HepG2 (cell line): Measurements from ENCODE around the gene SEC14L5. TPM values are rescaled to one million over a fixed set of nuclear protein-coding genes. Genes with fewer than 3 reads are reported as not detected.

Experiments used
- NFAT5 ChIP-seq: sonication (generic); formaldehyde crosslinking; IDR thresholded peaks from 2 replicates; pipeline ENCODE4 v1.4.0; 2020; ENCODE audit warnings: missing genetic modification reagents
- NR2F2 ChIP-seq: IDR thresholded peaks from 2 replicates; pipeline ENCODE4 v1.6.1; 2012; ENCODE audit warnings: low read depth, inconsistent platforms, borderline replicate concordance
- REPIN1 ChIP-seq: sonication (generic); formaldehyde crosslinking; IDR thresholded peaks from 2 replicates; pipeline ENCODE4 v1.8.0; 2022; ENCODE audit warnings: missing genetic modification reagents, low read depth, mild to moderate bottlenecking, borderline replicate concordance
- THAP11 ChIP-seq: IDR thresholded peaks from 2 replicates; pipeline ENCODE4 v1.6.1; 2016; ENCODE audit warnings: missing biosample characterization, missing genetic modification reagents
- ZC3H4 ChIP-seq: sonication (generic); formaldehyde crosslinking; IDR thresholded peaks from 2 replicates; pipeline ENCODE4 v1.4.0; 2020; ENCODE audit warnings: missing genetic modification reagents, borderline replicate concordance
- ZGPAT ChIP-seq: IDR thresholded peaks from 2 replicates; pipeline ENCODE4 v1.6.1; 2016; ENCODE audit warnings: mild to moderate bottlenecking
- ZNF841 ChIP-seq: sonication (generic); formaldehyde crosslinking; IDR thresholded peaks from 2 replicates; pipeline ENCODE4 v1.8.1; 2023; ENCODE audit warnings: missing genetic modification reagents, borderline replicate concordance
- polyA plus RNA-seq, 8 experiments: library from polyadenylated mRNA; depleted of rRNA in 3 of 8; stranded (reverse) in 7 of 8; unstranded in 1 of 8; fragments of >200 nt; fragmentation: Illumina TruSeq in 4 of 8; extraction: Trizol in 4 of 8; gene quantifications; 2 replicates each; pipeline versions ENCODE4 v1.2.1 to v1.2.3, GENCODE V29; 2011 to 2016; ENCODE audit warnings: low read depth in 4 of 8, missing spikeins in 1 of 8, mixed read lengths in 1 of 8; ENCODE audit not compliant: insufficient read depth in 1 of 8
- total RNA-seq, 5 experiments: library from RNA; depleted of rRNA; stranded (reverse); fragments of >200 nt; fragmentation: Illumina TruSeq; extraction: Trizol; gene quantifications; 2 replicates each; pipeline ENCODE4 v1.2.3, GENCODE V29; 2016; ENCODE audit warnings: low read depth in 1 of 5
- TF ChIP-seq, protein P1 (sequence below): sonication (generic); formaldehyde crosslinking; conservative IDR thresholded peaks from 2 replicates; pipeline ENCODE4 v1.5.0; 2020; ENCODE audit warnings: missing genetic modification reagents
- TF ChIP-seq, protein P2 (sequence below): sonication (generic); formaldehyde crosslinking; IDR thresholded peaks from 2 replicates; pipeline ENCODE4 v1.4.0; 2020; ENCODE audit warnings: mild to moderate bottlenecking, missing genetic modification reagents
- TF ChIP-seq, protein P3 (sequence below): sonication (generic); formaldehyde crosslinking; IDR thresholded peaks from 2 replicates; pipeline ENCODE4 v1.4.0; 2020; ENCODE audit warnings: missing genetic modification reagents, borderline replicate concordance
- TF ChIP-seq, protein P4 (sequence below): sonication (generic); formaldehyde crosslinking; IDR thresholded peaks from 2 replicates; pipeline ENCODE4 v1.4.0; 2020; ENCODE audit warnings: missing genetic modification reagents
- TF ChIP-seq, protein P5 (sequence below): IDR thresholded peaks from 2 replicates; pipeline ENCODE4 v1.6.1; 2016; ENCODE audit warnings: control low read depth

SEC14L5 gene
- total and polyA plus RNA-seq, 2 of the 13 experiments (the other 11 are each of a cell fraction or from before 2014, with no cell fraction given), result 0.40 to 0.42 TPM

- TF ChIP-seq, protein P1, sequence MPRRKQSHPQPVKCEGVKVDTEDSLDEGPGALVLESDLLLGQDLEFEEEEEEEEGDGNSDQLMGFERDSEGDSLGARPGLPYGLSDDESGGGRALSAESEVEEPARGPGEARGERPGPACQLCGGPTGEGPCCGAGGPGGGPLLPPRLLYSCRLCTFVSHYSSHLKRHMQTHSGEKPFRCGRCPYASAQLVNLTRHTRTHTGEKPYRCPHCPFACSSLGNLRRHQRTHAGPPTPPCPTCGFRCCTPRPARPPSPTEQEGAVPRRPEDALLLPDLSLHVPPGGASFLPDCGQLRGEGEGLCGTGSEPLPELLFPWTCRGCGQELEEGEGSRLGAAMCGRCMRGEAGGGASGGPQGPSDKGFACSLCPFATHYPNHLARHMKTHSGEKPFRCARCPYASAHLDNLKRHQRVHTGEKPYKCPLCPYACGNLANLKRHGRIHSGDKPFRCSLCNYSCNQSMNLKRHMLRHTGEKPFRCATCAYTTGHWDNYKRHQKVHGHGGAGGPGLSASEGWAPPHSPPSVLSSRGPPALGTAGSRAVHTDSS (CRISPR knock-in tag), result 0 out of 2 replicates have a peak, but pooled peaks have one; percentile 77
- TF ChIP-seq, protein P2, sequence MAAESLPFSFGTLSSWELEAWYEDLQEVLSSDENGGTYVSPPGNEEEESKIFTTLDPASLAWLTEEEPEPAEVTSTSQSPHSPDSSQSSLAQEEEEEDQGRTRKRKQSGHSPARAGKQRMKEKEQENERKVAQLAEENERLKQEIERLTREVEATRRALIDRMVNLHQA (CRISPR knock-in tag), result no peak
- TF ChIP-seq, protein P3, sequence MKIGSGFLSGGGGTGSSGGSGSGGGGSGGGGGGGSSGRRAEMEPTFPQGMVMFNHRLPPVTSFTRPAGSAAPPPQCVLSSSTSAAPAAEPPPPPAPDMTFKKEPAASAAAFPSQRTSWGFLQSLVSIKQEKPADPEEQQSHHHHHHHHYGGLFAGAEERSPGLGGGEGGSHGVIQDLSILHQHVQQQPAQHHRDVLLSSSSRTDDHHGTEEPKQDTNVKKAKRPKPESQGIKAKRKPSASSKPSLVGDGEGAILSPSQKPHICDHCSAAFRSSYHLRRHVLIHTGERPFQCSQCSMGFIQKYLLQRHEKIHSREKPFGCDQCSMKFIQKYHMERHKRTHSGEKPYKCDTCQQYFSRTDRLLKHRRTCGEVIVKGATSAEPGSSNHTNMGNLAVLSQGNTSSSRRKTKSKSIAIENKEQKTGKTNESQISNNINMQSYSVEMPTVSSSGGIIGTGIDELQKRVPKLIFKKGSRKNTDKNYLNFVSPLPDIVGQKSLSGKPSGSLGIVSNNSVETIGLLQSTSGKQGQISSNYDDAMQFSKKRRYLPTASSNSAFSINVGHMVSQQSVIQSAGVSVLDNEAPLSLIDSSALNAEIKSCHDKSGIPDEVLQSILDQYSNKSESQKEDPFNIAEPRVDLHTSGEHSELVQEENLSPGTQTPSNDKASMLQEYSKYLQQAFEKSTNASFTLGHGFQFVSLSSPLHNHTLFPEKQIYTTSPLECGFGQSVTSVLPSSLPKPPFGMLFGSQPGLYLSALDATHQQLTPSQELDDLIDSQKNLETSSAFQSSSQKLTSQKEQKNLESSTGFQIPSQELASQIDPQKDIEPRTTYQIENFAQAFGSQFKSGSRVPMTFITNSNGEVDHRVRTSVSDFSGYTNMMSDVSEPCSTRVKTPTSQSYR, result no peak
- no peak for TF ChIP-seq NFAT5 (CRISPR knock-in tag)
- TF ChIP-seq ZNF841, result no peak
- no peak for TF ChIP-seq THAP11 (CRISPR knock-in tag)
- peak; percentile 76; the same call in 1 of the 2 replicates for TF ChIP-seq REPIN1 (CRISPR knock-in tag)
- no peak for TF ChIP-seq NR2F2
- no peak for TF ChIP-seq ZGPAT (CRISPR knock-in tag)
- TF ChIP-seq ZC3H4 (CRISPR knock-in tag), result no peak
- TF ChIP-seq, protein P4, sequence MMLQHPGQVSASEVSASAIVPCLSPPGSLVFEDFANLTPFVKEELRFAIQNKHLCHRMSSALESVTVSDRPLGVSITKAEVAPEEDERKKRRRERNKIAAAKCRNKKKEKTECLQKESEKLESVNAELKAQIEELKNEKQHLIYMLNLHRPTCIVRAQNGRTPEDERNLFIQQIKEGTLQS, result no peak
- TF ChIP-seq, protein P5, sequence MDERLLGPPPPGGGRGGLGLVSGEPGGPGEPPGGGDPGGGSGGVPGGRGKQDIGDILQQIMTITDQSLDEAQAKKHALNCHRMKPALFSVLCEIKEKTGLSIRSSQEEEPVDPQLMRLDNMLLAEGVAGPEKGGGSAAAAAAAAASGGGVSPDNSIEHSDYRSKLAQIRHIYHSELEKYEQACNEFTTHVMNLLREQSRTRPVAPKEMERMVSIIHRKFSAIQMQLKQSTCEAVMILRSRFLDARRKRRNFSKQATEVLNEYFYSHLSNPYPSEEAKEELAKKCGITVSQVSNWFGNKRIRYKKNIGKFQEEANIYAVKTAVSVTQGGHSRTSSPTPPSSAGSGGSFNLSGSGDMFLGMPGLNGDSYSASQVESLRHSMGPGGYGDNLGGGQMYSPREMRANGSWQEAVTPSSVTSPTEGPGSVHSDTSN (CRISPR knock-in tag), result no peak
These were observed 15.6 kb upstream of the SEC14L5 start (continued) for GRCh38 chr16:4942481-4942880.
